Cardiac fibroblast (primary cell): Measurements from ENCODE around the gene TYK2.

ENCODE experiments used
- DNase-seq, 2 donors: peaks; one replicate each; pipeline versions ENCODE4 v3.0.0 to v3.0.0-alpha.2; 2010; ENCODE audit warnings: low read depth in 2 of 2
- H3K4me3 ChIP-seq, 2 donors: replicated peaks in 1 of 2; 1 replicate in 1 of 2; 2 replicates in 1 of 2; pipeline ENCODE4 v1.5.1; 2011; ENCODE audit warnings: low read depth in 2 of 2, low read length in 2 of 2, mild to moderate bottlenecking in 2 of 2, moderate library complexity in 1 of 2
- CTCF ChIP-seq: IDR thresholded peaks from one replicate; pipeline ENCODE4 v1.5.1; 2011; ENCODE audit warnings: low read depth, mild to moderate bottlenecking, low read length, inconsistent platforms

TYK2 gene

DNA sequence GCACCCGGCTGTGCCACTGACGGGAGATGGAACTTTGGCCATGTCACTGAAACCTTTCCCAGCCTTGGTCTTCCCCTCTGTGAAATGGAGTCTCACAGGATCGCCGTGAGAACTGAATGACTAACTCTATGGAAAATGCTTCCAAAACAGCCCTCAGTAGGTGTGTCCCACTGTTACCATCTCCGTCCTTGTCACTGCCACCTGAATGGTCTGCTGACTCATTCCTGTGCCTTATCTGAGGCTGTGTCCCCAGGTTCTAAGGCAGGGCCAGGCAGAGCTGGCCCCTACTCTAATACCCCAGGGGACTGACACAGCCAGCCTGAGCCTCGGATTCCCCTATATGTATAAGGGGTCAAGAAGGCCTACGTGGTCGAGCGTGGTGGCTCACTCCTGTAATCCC is 18.4 kb upstream of the TYK2 start:
- no peak for TF ChIP-seq CTCF
- H3K4me3 ChIP-seq = no peak overlapping the region
- no peak for DNase-seq

GRCh38 chr19:10395917-10396316 is 15.5 kb upstream of the TYK2 start:
- no peak for DNase-seq
- H3K4me3 ChIP-seq = no peak overlapping the region
- TF ChIP-seq CTCF = no peak

GRCh38 chr19:10395436-10395835 is 15.1 kb upstream of the TYK2 start:
- no peak for DNase-seq
- no peak for TF ChIP-seq CTCF
- no peak overlapping the region for H3K4me3 ChIP-seq

- no peak for TF ChIP-seq CTCF
- no peak overlapping the region for H3K4me3 ChIP-seq
- DNase-seq = no peak
These were observed 14.6 kb upstream of the TYK2 start for GRCh38 chr19:10395003-10395402.

- no peak for TF ChIP-seq CTCF
- no peak for DNase-seq
- no peak overlapping the region for H3K4me3 ChIP-seq
These were observed 12.8 kb upstream of the TYK2 start for GRCh38 chr19:10393137-10393536.

DNA sequence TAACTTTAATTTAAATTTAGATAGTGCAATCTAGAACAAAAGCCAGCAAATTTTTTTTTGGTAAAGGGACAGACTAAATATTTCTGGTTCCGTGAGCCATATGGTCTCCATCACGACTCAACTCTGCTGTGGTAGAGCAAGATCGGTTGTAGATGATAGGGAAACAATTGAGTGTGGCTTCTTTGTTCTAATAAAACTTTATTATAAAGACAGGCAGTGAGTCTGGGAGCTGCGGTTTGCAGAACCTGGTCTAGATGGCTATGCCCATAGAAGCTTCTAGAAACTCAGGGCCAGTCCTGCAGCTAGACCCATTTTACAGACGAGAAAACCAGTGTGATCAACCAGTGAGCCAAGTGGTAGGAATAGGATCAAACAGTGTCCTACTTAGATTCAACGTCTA is 11.7 kb upstream of the TYK2 start:
- no peak for TF ChIP-seq CTCF
- no peak for DNase-seq
- no peak overlapping the region for H3K4me3 ChIP-seq

DNA sequence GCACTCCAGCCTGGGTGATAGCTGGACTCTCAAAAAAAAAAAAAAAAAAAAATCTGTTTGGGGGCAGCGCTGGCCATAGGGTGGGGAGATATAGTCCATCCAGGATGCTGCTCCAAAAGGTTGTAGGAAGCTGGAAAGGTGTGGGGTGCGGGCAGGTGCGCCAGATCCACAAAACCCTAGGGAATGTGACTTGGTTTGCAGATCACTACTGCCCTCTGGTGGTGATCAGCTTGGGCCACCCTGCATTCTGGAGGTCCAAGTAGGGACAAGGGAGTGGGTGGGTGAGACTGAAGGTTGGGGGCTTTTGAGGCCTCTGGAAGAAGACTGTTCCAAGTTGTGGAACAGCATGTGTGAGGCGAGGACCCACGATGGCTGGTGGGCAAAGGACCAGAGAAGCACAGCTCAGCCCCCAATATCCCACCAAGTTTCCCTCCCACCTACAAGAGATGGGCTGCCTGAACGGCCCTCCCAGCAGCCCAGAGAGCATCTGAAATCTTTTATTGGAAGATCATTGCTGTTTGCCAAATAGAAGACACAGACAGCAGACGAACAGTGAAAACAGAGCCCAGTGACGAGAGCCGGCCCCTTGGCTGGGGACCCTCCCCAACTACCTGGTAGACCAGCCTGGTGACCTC is 10.4 kb upstream of the TYK2 start:
- peak; percentile 80 to 84 for DNase-seq
- H3K4me3 ChIP-seq = no peak overlapping the region
- peak; percentile 94 for TF ChIP-seq CTCF
